Measurements from ENCODE around the gene DUSP5. TPM values are rescaled to one million over a fixed set of nuclear protein-coding genes. Genes with fewer than 3 reads are reported as not detected.
"Not testable (repeated sequence)": the region's sequence is repeated elsewhere in the genome, so short reads cannot be mapped to it uniquely, and the experiment has no call there.

The DUSP5 gene
- total RNA-seq, 1 donor from 2014 or later, result 15.0 TPM

GRCh38 chr10:110529596-110530011 is 31.9 kb downstream of the DUSP5 start:
- intact Hi-C loops (cut with micrococcal nuclease), result loop anchor here (2.0 kb wide), 1 partner anchor 21 kb away; no protein-coding TSS in a partner anchor
- DNase-seq, result no peak
- no peak for TF ChIP-seq CTCF (IDR thresholded peaks at IDR 0.05; ENCODE audit: borderline replicate concordance)
- H3K9me3 ChIP-seq (replicated peaks), result no peaks in the 10 kb centered on the region
- peak overlapping the region; percentile 55 for H3K4me3 ChIP-seq
- H3K4me1 ChIP-seq, result peaks cover 8% of the 10 kb centered on the region
- H3K36me3 ChIP-seq, result no peaks in the 10 kb centered on the region
- no peak overlapping the region for H3K27ac ChIP-seq (replicated peaks)
- no peaks in the 10 kb centered on the region for H3K27me3 ChIP-seq (ENCODE audit: low read depth)

GRCh38 chr10:110530131-110530831 is 32.6 kb downstream of the DUSP5 start:
- intact Hi-C loops (cut with micrococcal nuclease), result loop anchor here (2.0 kb wide), 1 partner anchor 21 kb away; no protein-coding TSS in a partner anchor
- H3K9me3 ChIP-seq (replicated peaks), result no peaks in the 10 kb centered on the region
- peak overlapping the region; percentile 3 for H3K27ac ChIP-seq (replicated peaks)
- H3K4me1 ChIP-seq, result peaks cover 8% of the 10 kb centered on the region
- peak; percentile 66 for DNase-seq
- H3K4me3 ChIP-seq, result peak overlapping the region; percentile 55
- no peak for TF ChIP-seq CTCF (IDR thresholded peaks at IDR 0.05; ENCODE audit: borderline replicate concordance)
- H3K27me3 ChIP-seq (ENCODE audit: low read depth), result no peaks in the 10 kb centered on the region
- H3K36me3 ChIP-seq, result no peaks in the 10 kb centered on the region

- Histone ChIP-seq H3K27me3 (ENCODE audit: low read depth) (no peaks in the 10 kb centered on the region), H3K27ac (replicated peaks) (no peak overlapping the region), H3K9me3 (replicated peaks) (no peaks in the 10 kb centered on the region), H3K4me3 (no peak overlapping the region), H3K36me3 (no peaks in the 10 kb centered on the region), H3K4me1 (peaks cover 8% of the 10 kb centered on the region)
- no peak for TF ChIP-seq CTCF (IDR thresholded peaks at IDR 0.05; ENCODE audit: borderline replicate concordance)
- intact Hi-C loops (cut with micrococcal nuclease), result loop anchor here (2.0 kb wide), 1 partner anchor 23 kb away; no protein-coding TSS in a partner anchor
- no peak for DNase-seq
Measured at GRCh38 chr10:110531687-110532086, 34.0 kb downstream of the DUSP5 start.

- H3K27me3 ChIP-seq (ENCODE audit: low read depth); H3K27ac ChIP-seq (replicated peaks); H3K9me3 ChIP-seq (replicated peaks); H3K36me3 ChIP-seq; H3K4me1 ChIP-seq; H3K4me3 ChIP-seq; DNase-seq; intact Hi-C loops (cut with micrococcal nuclease): not testable (repeated sequence)
Measured at GRCh38 chr10:110532628-110533027, 34.9 kb downstream of the DUSP5 start.

GRCh38 chr10:110533149-110533548 is 35.4 kb downstream of the DUSP5 start:
- intact Hi-C loops (cut with micrococcal nuclease), result no loop called here

More at GRCh38 chr10:110533149-110533548, 35.4 kb downstream of the DUSP5 start:
- TF ChIP-seq CTCF (IDR thresholded peaks at IDR 0.05; ENCODE audit: borderline replicate concordance), result no peak
- no peak overlapping the region for H3K27ac ChIP-seq (replicated peaks)
- H3K4me1 ChIP-seq, result peaks cover 8% of the 10 kb centered on the region
- no peaks in the 10 kb centered on the region for H3K9me3 ChIP-seq (replicated peaks)
- no peak for DNase-seq
- H3K4me3 ChIP-seq, result no peak overlapping the region
- no peaks in the 10 kb centered on the region for H3K27me3 ChIP-seq (ENCODE audit: low read depth)
- H3K36me3 ChIP-seq, result no peaks in the 10 kb centered on the region
